ENCODE data around the gene SWT1. TPM values are rescaled to one million over a fixed set of nuclear protein-coding genes. Genes with fewer than 3 reads are reported as not detected.

The SWT1 gene
- total RNA-seq, 1 experiment from 2014 or later = 2.7 TPM

DNA sequence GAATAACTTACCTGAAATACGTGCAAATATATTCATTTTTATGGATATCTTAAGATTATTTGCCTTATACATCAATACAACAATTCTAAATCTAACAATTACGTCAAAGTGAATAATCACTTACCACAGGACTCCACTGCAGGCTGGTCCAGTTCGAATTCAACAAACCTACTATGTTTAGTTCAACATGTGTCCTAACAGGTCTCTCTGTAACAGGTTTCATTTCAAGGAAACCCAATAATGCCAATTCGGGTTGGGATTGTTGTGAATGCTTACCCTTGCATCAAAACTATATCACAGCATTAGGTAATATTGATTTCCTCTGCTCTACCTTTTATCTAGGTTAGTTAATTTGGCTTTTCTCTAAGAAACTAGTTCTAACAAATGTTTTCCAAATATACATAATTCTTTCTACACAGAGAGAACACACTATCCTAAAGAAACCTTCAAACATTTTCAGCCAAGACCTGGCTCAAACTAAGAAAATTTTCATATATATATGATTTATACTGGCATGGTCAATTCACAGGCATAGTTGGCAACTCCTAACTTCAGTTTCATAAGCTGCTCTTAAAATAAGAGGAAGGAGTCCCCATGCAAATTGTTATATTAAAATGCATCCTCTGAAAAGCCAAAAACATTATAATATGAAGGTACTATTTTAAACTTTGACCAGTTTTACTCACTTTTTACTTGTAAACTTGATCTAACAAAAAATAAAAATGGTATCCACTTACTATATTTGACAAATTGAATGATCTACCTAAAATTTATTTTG, 155.6 kb downstream of the SWT1 start:
- CTCF ChIA-PET = no interaction called here
- POLR2A ChIA-PET = no interaction called here

DNA sequence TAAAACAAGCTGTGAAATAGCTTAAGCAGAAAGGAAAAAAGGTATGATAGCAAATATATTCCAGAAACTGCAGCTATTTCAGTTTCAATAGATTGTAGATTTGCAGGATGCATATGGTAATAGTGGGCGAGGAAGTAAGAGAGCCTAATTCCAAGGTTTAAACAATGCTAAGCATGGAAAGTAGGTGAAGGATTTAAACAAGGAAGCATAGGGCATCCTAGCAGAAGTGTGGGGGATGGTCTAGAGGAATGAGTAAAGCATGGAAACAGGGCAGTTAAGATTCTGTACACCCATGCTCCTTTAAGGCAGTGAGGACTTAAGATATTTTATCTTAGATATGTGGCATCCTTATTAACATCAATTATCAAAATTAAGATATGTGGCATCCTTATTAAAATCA, 157.4 kb downstream of the SWT1 start:
- Histone ChIP-seq H3K4me3 (ENCODE audit: low read depth, low read length) (no peak overlapping the region), H3K9me3 (no peaks in the 10 kb centered on the region), H3K4me1 (peaks cover 21% of the 10 kb centered on the region; the same call in 1 of the 2 replicates), H3K36me3 (ENCODE audit: control insufficient read depth, insufficient read depth, low read length) (peaks cover 1% of the 10 kb centered on the region; the same call in 1 of the 2 replicates), H3K27me3 (replicated peaks; ENCODE audit: control insufficient read depth, insufficient read depth, low read length) (no peaks in the 10 kb centered on the region)
- BruUV-seq (replicated peaks) = no TSS peak
- peaks cover 37% of the 10 kb centered on the region for H3K36me3 Mint-ChIP-seq (ENCODE audit: insufficient read depth, unreplicated experiment)
- peaks cover 17% of the 10 kb centered on the region for H3K4me1 Mint-ChIP-seq (ENCODE audit: low read depth, unreplicated experiment)
- H3K27ac Mint-ChIP-seq (ENCODE audit: unreplicated experiment) = peak overlapping the region; percentile 14
- intact Hi-C loops (cut with micrococcal nuclease; ENCODE audit: unreplicated experiment) = loop anchor here (10.0 kb wide), 1 partner anchor 110 kb away; no protein-coding TSS in a partner anchor
- TF ChIP-seq, protein P1, sequence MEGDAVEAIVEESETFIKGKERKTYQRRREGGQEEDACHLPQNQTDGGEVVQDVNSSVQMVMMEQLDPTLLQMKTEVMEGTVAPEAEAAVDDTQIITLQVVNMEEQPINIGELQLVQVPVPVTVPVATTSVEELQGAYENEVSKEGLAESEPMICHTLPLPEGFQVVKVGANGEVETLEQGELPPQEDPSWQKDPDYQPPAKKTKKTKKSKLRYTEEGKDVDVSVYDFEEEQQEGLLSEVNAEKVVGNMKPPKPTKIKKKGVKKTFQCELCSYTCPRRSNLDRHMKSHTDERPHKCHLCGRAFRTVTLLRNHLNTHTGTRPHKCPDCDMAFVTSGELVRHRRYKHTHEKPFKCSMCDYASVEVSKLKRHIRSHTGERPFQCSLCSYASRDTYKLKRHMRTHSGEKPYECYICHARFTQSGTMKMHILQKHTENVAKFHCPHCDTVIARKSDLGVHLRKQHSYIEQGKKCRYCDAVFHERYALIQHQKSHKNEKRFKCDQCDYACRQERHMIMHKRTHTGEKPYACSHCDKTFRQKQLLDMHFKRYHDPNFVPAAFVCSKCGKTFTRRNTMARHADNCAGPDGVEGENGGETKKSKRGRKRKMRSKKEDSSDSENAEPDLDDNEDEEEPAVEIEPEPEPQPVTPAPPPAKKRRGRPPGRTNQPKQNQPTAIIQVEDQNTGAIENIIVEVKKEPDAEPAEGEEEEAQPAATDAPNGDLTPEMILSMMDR (IDR thresholded peaks at IDR 0.05; ENCODE audit: insufficient read depth in 1 of 2, low read depth in 1 of 2, low read length in 1 of 2, severe bottlenecking in 1 of 2, unreplicated experiment in 1 of 2) = no peak
- no peaks in the 10 kb centered on the region for H3K9me3 Mint-ChIP-seq (ENCODE audit: unreplicated experiment)
- POLR2A ChIA-PET = no interaction called here
- H3K4me3 Mint-ChIP-seq (ENCODE audit: unreplicated experiment) = peak overlapping the region; percentile 93
- DNase-seq = no peak
- H3K27me3 Mint-ChIP-seq (ENCODE audit: insufficient read depth, unreplicated experiment) = no peaks in the 10 kb centered on the region
- CTCF ChIA-PET = no interaction called here

More for the DNA sequence above, 155.6 kb downstream of the SWT1 start:
- H3K4me3 Mint-ChIP-seq (ENCODE audit: unreplicated experiment) = no peak overlapping the region
- H3K4me3 ChIP-seq (ENCODE audit: low read depth, low read length) = no peak overlapping the region
- no peaks in the 10 kb centered on the region for H3K27me3 ChIP-seq (replicated peaks; ENCODE audit: control insufficient read depth, insufficient read depth, low read length)
- intact Hi-C loops (cut with micrococcal nuclease; ENCODE audit: unreplicated experiment) = loop anchor here (10.0 kb wide), 1 partner anchor 108 kb away; no protein-coding TSS in a partner anchor
- H3K27ac Mint-ChIP-seq (ENCODE audit: unreplicated experiment) = no peak overlapping the region
- H3K9me3 Mint-ChIP-seq (ENCODE audit: unreplicated experiment) = no peaks in the 10 kb centered on the region
- H3K36me3 ChIP-seq (ENCODE audit: control insufficient read depth, insufficient read depth, low read length) = peaks cover 1% of the 10 kb centered on the region; the same call in 1 of the 2 replicates
- H3K36me3 Mint-ChIP-seq (ENCODE audit: insufficient read depth, unreplicated experiment) = peaks cover 47% of the 10 kb centered on the region
- TF ChIP-seq, protein P1 (IDR thresholded peaks at IDR 0.05; ENCODE audit: insufficient read depth in 1 of 2, low read depth in 1 of 2, low read length in 1 of 2, severe bottlenecking in 1 of 2, unreplicated experiment in 1 of 2) = no peak
- H3K4me1 Mint-ChIP-seq (ENCODE audit: low read depth, unreplicated experiment) = peaks cover 17% of the 10 kb centered on the region
- H3K4me1 ChIP-seq = peaks cover 16% of the 10 kb centered on the region; the same call in 1 of the 2 replicates
- BruUV-seq (replicated peaks) = no TSS peak
- no peaks in the 10 kb centered on the region for H3K9me3 ChIP-seq
- H3K27me3 Mint-ChIP-seq (ENCODE audit: insufficient read depth, unreplicated experiment) = no peaks in the 10 kb centered on the region
- no peak for DNase-seq

DNA sequence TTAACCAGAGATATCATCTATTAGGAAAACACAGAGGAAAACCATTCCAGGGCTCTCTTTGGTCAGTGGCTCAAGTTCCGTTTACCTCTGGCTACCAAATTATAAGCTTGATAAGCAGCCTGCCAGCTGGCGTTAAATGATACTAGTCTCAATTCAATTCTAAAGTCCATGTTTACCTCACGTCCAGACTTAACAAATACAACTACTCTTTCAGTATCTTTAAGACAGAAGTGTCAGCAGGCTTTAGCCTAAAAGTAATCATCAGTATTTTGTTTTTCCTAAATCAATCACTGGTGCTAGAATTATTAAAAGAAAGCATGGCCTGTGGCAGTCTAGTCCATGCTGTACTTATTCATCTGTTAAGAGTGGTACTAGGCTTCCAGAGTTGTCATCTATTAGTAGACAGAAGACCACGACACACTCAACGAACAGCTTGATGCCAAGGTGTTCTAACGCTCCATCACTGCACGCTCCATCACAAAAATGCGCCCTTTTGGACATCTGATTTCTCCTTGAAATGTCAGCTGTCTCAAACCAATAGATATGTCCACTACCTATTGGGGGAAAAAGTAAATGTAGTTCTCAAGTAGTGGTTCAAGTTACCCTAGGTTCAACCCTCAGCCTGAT, 158.6 kb downstream of the SWT1 start:
- peaks cover 21% of the 10 kb centered on the region; the same call in 1 of the 2 replicates for H3K4me1 ChIP-seq
- peak overlapping the region; percentile 97 for H3K4me3 ChIP-seq (ENCODE audit: low read depth, low read length)
- ChIA-PET POLR2A (interaction anchor here (0.8 kb wide), 1 partner anchor 159 kb away, joined by 4 read pairs; no protein-coding TSS in a partner anchor), CTCF (interaction anchor here (1.7 to 2.2 kb wide), 2 partner anchors 31 to 365 kb away, joined by 4 to 17 read pairs; no protein-coding TSS in a partner anchor)
- TSS peak; percentile 16 for BruUV-seq (replicated peaks)
- no peaks in the 10 kb centered on the region for H3K27me3 ChIP-seq (replicated peaks; ENCODE audit: control insufficient read depth, insufficient read depth, low read length)
- H3K4me1 Mint-ChIP-seq (ENCODE audit: low read depth, unreplicated experiment) = peaks cover 17% of the 10 kb centered on the region
- peaks cover 34% of the 10 kb centered on the region for H3K36me3 Mint-ChIP-seq (ENCODE audit: insufficient read depth, unreplicated experiment)
- H3K9me3 Mint-ChIP-seq (ENCODE audit: unreplicated experiment) = no peaks in the 10 kb centered on the region
- peak overlapping the region; percentile 93 for H3K4me3 Mint-ChIP-seq (ENCODE audit: unreplicated experiment)
- peak overlapping the region; percentile 98 for H3K27ac Mint-ChIP-seq (ENCODE audit: unreplicated experiment)
- no peaks in the 10 kb centered on the region for H3K9me3 ChIP-seq
- TF ChIP-seq, protein P1 (IDR thresholded peaks at IDR 0.05; ENCODE audit: insufficient read depth in 1 of 2, low read depth in 1 of 2, low read length in 1 of 2, severe bottlenecking in 1 of 2, unreplicated experiment in 1 of 2) = no peak
- no peaks in the 10 kb centered on the region for H3K27me3 Mint-ChIP-seq (ENCODE audit: insufficient read depth, unreplicated experiment)
- DNase-seq = peak in 1 of 2 experiments; percentile 23
- peaks cover 1% of the 10 kb centered on the region; the same call in 1 of the 2 replicates for H3K36me3 ChIP-seq (ENCODE audit: control insufficient read depth, insufficient read depth, low read length)
- intact Hi-C loops (cut with micrococcal nuclease; ENCODE audit: unreplicated experiment) = loop anchor here (2.0 to 10.0 kb wide), 6 partner anchors 87 to 331 kb away; partner anchors contain the start of genes SWT1 and TRMT1L

Data from Caco-2 (cell line).